A673 (cell line): ENCODE results near the gene SLC2A9.

ENCODE experiments used
- EZH2 ChIP-seq: fragments of 200-600 bp; sonication (generic); IDR thresholded peaks from 2 replicates; pipeline ENCODE4 v1.6.1; 2017; ENCODE audit warnings: borderline replicate concordance, low read depth, mild to moderate bottlenecking, mixed read lengths, antibody characterized with exemption, low read length; ENCODE audit not compliant: poor library complexity, severe bottlenecking
- TF ChIP-seq, protein P1 (sequence below): fragments of 300-800, 200-600 bp; sonication (generic); conservative IDR thresholded peaks from 2 replicates; pipeline ENCODE4 v1.5.1; 2017; ENCODE audit warnings: low read depth, mild to moderate bottlenecking, antibody characterized with exemption, low read length, moderate library complexity, mixed read lengths

DNA sequence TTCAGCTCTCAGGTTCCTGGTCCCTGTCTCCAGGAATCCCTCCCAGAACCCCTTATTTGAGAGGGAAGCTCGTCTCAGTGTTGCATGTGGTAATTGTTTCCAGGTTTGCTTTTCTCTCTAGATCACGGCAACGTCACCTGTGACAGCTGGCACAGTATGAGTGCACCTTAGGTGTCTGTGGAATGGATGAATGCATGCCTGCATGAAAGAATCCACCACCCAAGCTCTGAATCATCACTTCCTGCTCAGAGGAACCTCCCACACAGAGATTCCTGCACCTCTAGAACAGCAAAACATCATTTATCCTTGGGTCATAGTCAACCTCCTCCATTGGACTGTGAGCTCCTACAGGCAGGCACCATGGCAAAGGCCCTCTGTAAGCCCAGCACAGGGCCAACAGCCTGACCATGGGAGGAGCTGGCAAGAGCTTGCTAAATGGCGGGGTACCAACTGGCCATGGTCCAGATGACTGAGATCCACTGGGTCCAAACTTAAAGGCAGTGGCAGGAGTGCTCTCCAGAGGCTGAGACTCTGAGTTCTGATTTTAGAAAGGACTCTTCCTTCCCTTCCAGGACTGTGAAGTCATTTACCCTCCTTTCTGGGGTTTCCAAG lies 116.2 kb downstream of the SLC2A9 start:
- TF ChIP-seq, protein P1, sequence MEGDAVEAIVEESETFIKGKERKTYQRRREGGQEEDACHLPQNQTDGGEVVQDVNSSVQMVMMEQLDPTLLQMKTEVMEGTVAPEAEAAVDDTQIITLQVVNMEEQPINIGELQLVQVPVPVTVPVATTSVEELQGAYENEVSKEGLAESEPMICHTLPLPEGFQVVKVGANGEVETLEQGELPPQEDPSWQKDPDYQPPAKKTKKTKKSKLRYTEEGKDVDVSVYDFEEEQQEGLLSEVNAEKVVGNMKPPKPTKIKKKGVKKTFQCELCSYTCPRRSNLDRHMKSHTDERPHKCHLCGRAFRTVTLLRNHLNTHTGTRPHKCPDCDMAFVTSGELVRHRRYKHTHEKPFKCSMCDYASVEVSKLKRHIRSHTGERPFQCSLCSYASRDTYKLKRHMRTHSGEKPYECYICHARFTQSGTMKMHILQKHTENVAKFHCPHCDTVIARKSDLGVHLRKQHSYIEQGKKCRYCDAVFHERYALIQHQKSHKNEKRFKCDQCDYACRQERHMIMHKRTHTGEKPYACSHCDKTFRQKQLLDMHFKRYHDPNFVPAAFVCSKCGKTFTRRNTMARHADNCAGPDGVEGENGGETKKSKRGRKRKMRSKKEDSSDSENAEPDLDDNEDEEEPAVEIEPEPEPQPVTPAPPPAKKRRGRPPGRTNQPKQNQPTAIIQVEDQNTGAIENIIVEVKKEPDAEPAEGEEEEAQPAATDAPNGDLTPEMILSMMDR, result no peak
- no peak for TF ChIP-seq EZH2
